ENCODE results near the gene EIF4G3.
"Not testable (repeated sequence)": the region's sequence is repeated elsewhere in the genome, so short reads cannot be mapped to it uniquely, and the experiment has no call there.

Gene EIF4G3

DNA sequence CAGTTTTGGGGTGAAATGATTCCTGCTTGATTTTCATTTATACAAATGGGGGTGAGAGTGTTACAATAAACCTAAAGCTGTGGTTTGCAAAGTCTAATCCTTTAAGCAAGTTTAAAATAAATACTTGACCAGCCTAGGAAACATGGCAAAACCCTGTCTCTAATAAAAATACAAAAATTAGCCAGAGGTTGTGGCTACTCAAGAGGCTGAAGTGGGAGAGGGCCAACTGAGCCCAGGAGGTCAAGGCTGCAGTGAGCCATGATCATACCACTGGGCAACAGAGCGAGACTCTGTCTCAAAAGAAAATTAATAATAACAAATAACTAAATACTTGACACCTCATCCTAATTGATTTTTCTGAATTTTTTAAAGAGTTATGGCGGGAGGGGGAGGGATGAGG, 110.8 kb downstream of the EIF4G3 start:
- DNase-seq (ENCODE audit: low spot score), result no peak

DNA sequence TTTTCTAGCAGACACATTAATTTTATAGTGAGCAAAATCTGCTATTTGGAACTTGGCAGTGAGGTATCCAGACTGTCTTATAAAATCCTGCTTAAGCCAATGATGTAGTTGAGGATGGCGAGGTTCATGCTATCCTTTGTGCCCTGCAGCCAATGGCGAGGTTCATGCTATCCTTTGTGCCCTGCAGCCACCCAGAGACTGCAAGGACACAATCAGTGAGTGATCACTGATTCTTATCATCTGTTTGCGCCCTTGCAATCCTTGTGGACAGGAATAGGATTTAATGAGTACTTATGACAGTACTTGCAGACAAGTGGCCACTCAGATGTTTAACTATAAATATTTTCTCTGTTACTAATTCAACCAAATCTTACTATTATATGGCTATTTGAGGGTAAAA, 112.6 kb downstream of the EIF4G3 start:
- no peak for DNase-seq (ENCODE audit: low spot score)

DNA sequence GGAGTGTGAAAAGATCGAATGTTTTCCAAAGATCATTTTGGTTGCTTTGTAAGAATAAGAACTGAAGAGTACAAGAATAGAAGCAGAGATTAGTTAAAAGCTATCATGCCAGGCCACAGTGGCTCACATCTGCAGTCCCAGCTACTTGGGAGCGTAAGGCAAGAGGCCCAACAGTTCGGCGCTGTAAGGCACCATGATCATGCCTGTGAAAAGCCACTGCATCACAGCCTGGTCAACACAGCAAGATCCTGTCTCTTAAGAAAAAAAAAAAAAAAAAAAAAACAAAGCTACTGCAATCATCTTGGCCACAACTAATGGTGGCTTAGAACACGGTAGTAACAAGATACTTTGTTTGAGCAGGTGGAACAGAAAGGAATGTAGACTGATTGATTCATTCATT, 116.2 kb downstream of the EIF4G3 start:
- DNase-seq (ENCODE audit: low spot score), result no peak

DNA sequence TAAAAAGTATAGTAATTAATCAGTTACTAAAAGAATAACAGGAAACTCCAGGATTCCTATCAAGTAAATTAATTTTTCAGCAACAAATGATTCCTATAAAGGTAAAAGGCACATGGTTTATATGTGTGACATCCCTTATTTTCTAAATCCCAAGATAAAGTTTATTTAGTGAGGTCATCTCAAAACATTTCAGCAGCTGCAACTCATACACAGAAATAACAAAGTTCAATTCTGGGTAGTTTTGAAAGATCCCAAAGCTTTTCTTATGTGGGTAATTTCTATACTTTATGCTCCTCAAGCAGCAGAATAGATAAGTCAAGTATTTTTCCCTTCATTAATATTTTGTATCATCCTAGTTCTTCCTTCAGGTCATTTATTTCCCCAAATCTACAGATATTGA, 117.7 kb downstream of the EIF4G3 start:
- no peak for DNase-seq (ENCODE audit: low spot score)

DNA sequence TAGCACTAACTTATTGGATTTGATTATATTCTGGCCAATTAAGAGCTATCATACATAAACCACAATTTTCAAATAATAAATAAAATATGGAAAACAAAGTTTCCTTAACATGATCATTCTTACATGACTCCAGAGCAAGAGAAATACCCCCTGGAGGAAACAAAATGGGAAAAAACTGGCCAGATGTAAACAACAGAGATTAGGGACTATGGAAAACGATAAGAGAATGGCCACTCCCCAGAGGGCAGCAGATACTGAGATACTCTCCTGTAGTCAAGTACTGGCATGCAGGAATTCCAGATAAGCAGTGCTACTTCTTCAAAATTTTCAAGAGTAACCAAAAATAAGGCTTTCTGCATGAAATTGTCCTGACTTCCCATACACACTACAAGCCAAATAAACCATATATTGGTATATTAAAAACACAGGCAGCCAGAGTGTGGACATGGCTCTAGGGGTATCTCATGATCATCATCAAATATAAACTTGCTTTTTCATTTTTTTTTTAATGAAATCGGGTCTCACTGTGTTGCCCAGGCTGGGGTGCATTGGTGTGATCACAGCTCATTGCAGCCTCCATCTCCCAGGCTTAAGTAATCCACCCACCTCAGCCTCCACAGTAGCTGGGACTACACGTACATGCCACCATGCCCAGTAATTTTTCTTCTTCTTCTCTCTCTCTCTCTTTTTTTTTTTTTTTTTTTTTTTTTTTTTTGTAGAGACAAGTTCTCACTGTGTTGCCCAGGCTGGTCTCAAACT, 118.5 kb downstream of the EIF4G3 start:
- DNase-seq (ENCODE audit: low spot score), result no peak

DNA sequence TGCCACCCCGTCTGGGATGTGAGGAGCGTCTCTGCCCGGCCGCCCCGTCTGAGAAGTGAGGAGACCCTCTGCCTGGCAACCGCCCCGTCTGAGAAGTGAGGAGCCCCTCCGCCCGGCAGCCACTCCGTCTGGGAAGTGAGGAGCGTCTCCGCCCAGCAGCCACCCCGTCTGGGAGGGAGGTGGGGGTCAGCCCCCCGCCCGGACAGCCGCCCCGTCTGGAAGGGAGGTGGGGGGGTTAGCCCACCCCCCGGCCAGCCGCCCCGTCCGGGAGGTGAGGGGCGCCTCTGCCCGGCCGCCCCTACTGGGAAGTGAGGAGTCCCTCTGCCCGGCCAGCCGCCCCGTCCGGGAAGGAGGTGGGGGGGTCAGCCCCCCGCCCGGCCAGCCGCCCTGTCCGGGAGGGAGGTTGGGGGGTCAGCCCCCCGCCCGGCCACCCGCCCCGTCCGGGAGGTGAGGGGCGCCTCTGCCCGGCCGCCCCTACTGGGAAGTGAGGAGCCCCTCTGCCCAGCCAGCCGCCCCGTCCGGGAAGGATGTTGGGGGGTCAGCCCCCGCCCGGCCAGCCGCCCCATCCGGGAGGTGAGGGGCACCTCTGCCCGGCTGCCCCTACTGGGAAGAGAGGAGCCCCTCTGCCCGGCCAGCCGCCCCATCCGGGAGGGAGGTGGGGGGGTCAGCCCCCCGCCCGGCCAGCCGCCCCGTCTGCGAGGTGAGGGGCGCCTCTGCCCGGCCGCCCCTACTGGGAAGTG, 123.3 kb downstream of the EIF4G3 start:
- DNase-seq (ENCODE audit: low spot score), result not testable (repeated sequence)

DNA sequence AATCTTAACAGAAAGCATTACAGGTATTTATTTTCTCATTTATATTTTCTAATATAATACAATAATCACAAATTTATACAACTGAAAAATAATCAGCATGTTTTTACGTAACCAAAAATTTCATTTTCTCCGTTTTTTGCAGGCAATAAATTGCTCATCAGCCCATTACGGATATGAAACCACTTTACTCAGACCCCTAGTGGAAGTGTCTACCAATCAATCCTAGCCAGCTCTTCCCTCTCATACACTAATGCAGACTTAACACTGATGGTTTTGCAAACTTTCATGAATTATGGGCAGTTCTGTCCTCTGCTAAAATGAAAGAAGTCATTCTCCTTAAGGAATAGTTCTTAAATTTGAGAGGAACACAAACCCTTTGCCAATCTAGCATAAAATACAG, 124.7 kb downstream of the EIF4G3 start:
- no peak for DNase-seq (ENCODE audit: low spot score)

DNA sequence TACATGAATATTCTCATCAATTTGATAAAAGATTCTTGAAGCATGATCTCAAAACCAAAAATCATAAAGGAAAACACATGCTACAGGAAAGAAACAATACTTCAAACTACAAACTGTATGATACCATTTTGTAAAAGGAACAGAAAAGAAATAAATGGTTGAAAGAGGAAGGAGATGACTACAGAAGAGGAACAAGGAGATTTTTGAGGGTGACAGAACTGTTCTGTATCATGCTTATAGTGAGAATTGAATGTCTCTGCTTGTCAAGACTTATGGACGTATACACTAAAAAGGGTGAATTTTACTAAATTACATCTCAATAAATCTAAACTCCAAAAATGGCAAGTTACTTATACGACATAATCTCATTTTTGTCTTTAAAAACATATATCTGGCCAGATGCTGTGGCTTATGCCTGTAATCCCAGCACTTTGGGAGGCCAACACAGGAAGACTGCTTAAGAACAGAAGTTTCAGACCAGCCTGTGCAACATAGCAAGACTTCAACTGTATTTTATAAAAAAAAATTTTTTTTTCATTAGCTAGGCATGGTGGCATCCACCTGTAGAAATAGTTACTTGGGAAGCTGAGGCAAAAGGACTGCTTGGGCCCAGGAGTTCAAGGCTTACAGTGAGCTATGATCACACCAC, 125.4 kb downstream of the EIF4G3 start:
- DNase-seq (ENCODE audit: low spot score), result no peak

DNA sequence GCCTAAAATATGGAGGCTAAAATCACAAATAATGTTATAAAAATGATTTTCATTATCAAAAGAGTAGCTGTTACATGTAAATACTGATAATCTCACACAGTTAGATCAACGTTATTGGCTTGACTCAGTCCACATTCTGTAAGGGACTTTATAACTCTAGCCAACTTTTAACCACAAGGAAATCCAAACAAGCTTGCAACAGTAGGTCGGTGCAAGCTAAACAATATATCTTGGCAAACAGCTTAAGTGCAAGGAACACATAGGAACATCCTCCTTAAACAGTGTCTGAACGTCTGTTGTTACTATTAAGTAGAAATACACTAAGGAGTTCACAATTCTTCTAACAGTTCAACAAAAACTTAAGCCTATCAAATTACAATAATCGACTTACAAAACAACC, 126.7 kb downstream of the EIF4G3 start:
- DNase-seq (ENCODE audit: low spot score), result no peak

DNA sequence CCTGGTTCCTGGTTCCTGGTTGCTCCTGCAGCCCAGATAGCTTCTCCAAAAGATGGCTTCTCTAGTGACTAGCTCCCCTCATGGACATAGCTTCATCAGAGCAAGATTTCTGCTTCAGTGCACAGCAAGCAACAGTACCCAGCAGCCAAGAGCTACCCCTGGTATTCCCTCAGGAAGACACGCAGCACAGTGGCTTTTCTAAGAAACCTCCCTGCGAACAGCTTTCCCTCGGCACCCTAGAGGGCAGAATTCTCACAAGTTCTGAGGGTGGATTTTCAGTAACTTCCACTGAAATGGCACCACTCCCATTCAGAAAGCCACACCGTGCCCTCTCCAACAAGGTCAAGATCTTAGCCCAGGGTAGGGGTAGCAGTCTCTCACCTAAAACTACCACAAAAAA, 128.2 kb downstream of the EIF4G3 start:
- DNase-seq (ENCODE audit: low spot score), result no peak

DNA sequence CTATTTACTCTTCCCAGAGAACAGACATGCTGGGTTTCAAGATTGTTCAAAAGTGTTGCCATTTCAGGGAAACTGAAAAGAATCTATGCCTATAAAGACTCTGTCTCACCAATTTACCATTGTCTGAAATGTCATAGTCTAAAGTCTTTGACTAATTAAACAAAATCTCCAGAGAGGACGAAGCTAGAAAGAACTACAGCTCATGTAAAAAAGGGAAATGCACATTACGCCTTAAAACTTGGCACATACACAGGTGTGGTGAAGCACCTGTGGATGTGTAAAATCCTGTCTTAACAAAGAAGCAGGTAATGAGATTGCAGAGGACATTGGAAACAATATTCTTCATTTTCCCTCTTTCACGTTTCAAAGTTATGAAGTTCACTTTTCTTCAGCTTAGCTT, 130.6 kb downstream of the EIF4G3 start:
- DNase-seq (ENCODE audit: low spot score), result no peak

DNA sequence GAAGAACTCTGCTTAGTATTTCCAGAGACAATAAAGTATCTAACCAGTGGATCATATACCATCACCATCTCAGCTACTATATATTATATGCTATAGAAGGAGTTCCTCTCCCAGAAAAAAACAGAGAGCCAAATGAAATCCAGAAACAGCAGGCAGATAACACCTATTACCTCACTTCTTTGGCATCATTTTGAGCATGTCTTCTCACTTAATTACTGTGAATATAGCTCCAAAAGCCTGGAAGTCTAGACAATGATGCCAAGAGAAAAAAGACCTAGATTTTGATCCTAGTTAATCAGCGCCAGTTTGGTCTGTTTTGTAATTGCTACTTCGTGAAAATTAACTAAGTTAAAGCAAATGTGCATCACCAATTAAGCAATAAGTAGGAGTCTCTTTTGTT, 131.3 kb downstream of the EIF4G3 start:
- no peak for DNase-seq (ENCODE audit: low spot score)

DNA sequence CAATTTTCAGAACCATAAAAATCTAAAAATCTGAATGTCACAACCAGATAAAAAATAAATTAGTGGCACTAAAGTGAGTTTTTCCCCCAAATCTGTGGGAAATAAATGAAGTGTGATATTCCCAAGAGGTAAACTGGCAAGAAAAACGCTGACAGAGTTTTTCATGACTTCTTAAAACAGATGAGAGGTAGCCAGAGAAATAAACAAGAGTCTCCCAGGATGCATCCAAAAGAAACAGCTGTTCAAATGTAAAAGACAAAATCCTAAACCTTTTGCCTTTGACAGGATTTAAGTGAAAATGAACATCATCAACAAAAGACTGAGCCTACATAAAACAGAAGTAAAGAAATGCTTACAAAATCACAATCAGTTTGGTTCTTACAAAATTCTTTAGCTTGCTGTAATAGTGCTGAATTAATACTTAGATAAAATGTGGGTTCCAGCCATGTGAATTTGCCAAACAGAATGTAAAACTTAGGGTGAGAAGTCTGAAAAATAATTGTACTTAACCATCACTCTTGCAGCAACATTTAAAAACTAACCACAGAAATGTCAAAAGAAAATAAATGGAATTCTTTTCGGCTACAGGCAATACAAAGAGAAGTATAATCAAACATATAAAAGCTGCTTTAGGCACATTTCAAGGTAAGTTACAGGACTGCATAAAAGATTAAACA, 133.6 kb downstream of the EIF4G3 start:
- no peak for DNase-seq (ENCODE audit: low spot score)

DNA sequence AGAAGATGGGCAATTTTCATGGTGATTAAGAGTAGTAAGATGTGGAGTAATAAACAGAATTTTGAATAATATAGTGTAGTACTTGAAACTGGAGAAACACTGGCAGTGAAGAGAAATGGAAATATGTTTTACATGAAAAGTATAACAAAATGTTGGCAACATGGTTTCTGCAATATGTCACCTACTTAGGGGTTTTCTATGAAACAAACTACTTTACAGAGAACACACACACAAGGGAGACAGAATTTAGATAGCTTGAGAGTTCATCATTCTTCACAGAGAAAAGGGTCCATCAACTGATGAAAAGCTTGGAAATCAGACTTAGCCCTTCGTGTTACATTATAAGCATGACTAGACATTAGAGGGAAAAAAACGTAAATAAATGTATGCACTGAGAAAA, 135.2 kb downstream of the EIF4G3 start:
- DNase-seq (ENCODE audit: low spot score), result no peak

DNA sequence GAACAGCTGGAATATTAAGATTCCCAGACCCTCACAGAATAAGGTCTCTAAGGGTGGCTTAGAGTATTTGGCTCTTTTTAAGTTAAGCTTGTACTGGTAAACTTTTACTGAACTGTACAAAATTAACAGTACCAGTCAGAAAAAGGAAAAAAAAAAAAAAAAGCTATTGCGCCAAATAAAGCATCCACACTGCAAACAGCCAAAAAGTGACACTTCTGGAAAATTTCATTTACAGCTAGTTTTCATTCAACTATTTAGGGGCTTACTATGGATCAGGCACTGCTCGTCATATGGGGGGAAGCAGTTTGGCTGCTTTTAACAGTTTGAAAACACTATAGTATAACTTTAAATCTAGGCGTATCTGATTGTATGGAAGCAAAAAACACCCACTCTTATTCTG, 139.6 kb downstream of the EIF4G3 start:
- no peak for DNase-seq (ENCODE audit: low spot score)

DNA sequence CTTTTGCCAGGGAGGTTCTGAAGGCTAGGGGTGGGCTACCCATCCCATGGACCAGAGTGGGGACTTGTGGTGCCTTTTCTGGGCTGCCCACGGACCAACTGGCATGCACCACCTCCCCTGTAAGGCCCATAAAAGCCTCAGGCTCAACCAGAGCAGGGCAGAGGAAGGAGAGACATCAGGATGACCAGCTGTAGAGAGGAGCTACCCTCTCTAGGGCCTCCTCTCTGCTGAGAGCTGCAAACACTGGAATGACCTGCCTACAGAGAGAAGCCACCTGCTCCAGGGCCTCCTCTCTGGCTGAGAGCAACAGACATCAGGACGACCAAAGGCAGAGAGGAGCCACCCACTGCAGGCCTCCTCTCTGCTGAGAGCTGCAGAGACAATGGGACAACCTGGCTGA, 140.9 kb downstream of the EIF4G3 start:
- DNase-seq (ENCODE audit: low spot score), result no peak

DNA sequence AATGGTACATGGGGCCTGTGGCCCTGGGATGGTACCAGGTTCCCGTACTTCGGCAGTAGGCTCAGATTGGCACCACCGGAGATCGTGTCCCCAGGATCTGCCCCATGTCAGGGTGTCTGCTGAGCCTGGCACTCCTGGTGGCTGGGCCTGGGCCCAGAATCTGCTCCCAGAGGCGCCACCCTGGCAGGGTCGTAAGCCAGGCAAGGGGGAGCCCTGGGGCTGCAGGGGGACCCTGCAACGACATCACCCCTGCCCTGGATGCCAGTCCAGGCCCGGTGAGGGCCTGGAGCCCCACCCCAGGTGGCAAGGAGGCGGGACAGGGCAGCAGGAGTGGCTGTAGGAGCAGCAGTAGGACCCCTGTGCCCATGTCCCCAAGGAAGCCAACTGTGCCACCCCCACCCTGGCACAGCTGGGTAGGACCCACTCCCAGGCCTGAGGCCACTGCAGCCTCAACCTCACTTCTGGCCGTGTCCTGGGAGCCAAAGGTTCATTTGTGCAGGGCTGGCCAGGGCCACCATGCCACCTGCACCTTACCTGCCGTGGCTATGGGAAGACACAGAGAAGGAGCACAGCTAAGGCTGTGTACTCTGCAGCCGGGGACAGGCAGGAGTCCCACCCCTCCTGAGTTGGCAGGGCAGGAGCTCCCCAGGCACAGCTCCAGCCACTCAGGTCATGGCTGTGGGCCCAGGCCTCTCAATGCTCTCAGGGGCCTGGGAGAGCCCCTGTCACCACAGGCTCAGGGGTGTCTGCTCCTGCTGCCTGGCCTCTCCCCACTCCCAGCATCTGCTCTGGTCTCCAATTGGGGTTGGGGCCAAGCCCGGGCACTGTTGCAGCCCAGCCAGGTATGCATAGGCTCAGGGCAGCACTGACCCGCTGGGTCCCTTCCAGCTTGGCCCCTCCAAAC, 141.7 kb downstream of the EIF4G3 start:
- DNase-seq (ENCODE audit: low spot score), result no peak

DNA sequence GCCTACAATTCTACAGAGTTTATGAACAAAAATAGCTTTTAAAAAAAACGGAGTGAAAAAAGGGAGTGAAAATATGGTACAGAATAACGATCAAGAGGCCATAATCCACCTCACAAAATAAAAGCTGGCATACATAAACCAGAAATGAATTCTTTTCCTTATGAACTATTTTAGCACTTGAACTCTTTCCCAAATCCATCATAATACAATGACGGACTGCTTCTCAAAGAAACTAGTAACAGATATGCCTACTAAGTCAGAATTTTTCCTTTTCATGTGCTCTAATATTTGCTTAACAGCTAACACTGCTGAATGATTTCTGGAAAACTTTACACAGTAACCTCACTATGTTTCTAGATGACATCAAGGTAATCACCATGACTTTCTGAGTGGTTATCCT, 144.0 kb downstream of the EIF4G3 start:
- DNase-seq (ENCODE audit: low spot score), result no peak

DNA sequence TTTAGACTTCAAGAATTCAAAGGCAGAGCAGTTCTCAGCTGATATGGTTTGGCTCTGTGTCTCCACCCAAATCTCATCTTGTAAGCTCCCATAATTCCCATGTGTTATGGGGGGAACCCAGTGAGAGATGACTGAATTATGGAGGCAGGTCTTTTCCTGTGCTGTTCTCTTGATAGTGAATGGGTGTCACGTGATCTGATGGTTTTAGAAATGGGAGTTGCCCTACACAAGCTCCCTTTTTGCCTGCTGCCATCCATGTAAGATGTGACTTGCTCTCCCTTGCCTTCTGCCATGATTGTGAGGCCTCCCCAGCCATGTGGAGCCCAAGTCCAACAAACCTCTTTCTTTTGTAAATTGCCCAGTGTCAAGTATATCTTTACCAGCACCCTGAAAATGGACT, 146.5 kb downstream of the EIF4G3 start:
- no peak for DNase-seq (ENCODE audit: low spot score)

DNA sequence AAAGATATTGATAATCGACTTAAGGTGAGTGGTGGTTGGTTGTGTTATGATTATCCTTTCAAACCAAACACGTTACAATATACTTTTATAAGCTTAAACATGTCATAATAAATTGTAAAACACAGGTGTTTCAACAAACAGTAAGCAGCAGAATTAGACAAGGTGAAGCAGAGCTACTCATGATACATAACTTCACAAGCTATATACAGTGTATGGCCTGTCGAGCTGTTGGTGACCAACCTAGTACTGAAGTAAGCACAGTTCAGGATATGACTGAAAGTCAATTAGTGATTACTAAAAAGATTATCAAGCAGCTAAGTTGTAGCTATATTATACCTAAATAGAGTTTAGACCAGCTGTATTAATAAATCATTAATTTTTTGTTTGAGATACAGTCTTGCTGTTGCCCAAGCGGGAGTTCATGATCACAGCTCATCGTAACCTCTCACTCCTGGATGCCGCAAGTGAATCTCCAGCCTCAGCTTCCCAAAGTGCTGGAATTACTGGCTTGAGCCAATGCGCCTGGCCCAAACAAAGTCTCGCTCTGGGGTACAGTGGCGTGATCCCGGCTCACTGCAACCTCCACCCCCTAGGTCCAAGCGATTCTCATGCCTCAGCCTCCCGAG, 148.1 kb downstream of the EIF4G3 start:
- peak; percentile 26 for DNase-seq (ENCODE audit: low spot score)

DNA sequence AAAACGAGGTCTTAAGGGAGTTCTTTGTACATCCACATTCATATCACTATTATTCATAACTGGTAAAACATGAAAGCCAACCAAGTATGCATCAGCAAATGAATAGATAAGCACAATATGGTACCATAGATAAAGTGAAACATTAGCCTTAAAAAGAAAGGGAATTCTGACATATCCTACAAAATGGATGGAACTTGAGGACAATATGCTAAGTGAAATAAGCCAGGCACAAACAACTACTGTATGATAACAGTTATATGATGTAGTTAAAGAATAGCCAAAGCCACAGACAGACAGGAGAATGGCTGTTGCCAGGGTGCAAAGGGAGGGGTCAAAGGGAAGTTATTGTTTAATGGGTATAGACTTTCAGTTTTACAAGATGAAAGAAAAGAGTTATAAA, 148.9 kb downstream of the EIF4G3 start:
- peak; percentile 75 for DNase-seq (ENCODE audit: low spot score)

Data from hematopoietic multipotent progenitor cell treated with erythropoietin and hydrocortisone succinate and interleukin-3 and kit ligand, for 15 days (in vitro differentiated cells).